ENCODE measurements around the gene ETV3. TPM values are rescaled to one million over a fixed set of nuclear protein-coding genes. Genes with fewer than 3 reads are reported as not detected.
A peak's percentile ranks its signal among the peaks of the same experiment; 100 is the strongest.

ETV3 gene
- total RNA-seq, 1 donor from 2014 or later, result 16.4 TPM

- intact Hi-C loops (cut with DNase I), result no loop called here
- ATAC-seq (ENCODE audit: poor library complexity), result no peak
Measured at GRCh38 chr1:157081707-157082106, 56.5 kb downstream of the ETV3 start.

GRCh38 chr1:157080714-157081113 is 57.5 kb downstream of the ETV3 start:
- ATAC-seq (ENCODE audit: poor library complexity) (no peak), DNase-seq (no peak)
- intact Hi-C loops (cut with DNase I), result no loop called here

More at GRCh38 chr1:157081707-157082106, 56.5 kb downstream of the ETV3 start:
- DNase-seq, result no peak

GRCh38 chr1:157077394-157077793 is 60.8 kb downstream of the ETV3 start:
- ATAC-seq (ENCODE audit: poor library complexity) (no peak), DNase-seq (no peak)
- intact Hi-C loops (cut with DNase I), result loop anchor here (10.0 kb wide), 1 partner anchor 93 kb away; no protein-coding TSS in a partner anchor

GRCh38 chr1:157073944-157074685 is 64.1 kb downstream of the ETV3 start:
- DNase-seq (peak; percentile 86), ATAC-seq (ENCODE audit: poor library complexity) (peak; percentile 70)
- intact Hi-C loops (cut with DNase I), result loop anchor here (10.0 kb wide), 1 partner anchor 89 kb away; no protein-coding TSS in a partner anchor

Other genes with a start within 250 kb of the ETV3 start
- 6.7 TPM for gene PEAR1, start 244.7 kb downstream of the ETV3 start, total RNA-seq
- not detected for gene LRRC71, start 217.8 kb downstream of the ETV3 start, total RNA-seq
- 29.9 TPM for gene ARHGEF11, start 92.7 kb downstream of the ETV3 start, total RNA-seq
- gene ETV3L, start 38.6 kb downstream of the ETV3 start, total RNA-seq, result not detected